ENCODE data around the gene SUMO3.

GRCh38 chr21:44856131-44856530 is 38.3 kb upstream of the SUMO3 start:
- TF ChIP-seq, protein P1, sequence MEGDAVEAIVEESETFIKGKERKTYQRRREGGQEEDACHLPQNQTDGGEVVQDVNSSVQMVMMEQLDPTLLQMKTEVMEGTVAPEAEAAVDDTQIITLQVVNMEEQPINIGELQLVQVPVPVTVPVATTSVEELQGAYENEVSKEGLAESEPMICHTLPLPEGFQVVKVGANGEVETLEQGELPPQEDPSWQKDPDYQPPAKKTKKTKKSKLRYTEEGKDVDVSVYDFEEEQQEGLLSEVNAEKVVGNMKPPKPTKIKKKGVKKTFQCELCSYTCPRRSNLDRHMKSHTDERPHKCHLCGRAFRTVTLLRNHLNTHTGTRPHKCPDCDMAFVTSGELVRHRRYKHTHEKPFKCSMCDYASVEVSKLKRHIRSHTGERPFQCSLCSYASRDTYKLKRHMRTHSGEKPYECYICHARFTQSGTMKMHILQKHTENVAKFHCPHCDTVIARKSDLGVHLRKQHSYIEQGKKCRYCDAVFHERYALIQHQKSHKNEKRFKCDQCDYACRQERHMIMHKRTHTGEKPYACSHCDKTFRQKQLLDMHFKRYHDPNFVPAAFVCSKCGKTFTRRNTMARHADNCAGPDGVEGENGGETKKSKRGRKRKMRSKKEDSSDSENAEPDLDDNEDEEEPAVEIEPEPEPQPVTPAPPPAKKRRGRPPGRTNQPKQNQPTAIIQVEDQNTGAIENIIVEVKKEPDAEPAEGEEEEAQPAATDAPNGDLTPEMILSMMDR (IDR thresholded peaks at IDR 0.05): no peak
- no peak for TF ChIP-seq ZFX (IDR thresholded peaks at IDR 0.05; ENCODE audit: borderline replicate concordance)

Measured in 22Rv1 (cell line).